ELF-1 (cell line): Measurements from ENCODE around the gene DPM2.

Source experiments
- DNase-seq: peaks from one replicate; pipeline ENCODE4 v3.0.0-alpha.2; 2016; ENCODE audit warnings: low read depth, low spot score

DPM2 gene

DNA sequence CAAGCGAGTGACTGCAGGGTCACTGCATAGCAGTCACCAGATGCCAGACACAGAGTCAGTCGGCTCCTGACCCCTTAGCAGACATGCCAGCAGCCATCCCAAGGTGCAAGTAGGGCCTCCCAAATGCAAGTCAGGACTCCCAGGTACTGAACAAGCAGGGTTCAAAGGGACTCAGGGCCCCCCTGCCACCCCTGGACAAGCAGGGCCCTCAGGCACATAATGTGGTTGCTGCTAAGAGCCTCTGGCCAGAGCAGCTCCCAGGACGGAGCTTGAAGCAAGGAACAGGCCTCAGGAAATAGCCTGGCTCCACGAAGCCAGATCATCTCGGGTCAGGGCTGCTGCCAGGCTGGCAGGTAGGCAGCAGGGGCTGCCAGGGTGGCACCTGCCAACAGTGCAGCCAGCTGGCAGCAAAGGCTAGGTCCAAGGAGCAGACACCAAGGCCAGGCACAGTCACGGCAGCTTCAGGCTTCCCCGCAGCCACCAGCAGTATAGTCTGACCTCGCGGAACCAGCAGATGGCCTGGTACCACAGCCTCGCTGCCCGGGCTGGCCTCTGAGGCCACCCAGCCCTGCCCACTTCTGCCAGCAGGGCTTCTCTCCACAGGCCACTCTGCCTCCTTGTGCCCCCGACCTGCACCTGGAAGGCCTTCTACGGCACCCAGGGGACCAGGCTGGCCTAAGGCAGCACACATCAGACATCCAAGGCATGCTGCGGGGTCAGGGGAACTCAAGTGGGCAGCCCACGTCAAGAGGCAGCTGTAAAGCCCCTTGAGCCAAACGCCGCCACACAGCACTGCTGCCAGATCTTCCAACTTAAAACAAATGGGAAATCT lies 35.7 kb upstream of the DPM2 start:
- peak; percentile 6 for DNase-seq

DNA sequence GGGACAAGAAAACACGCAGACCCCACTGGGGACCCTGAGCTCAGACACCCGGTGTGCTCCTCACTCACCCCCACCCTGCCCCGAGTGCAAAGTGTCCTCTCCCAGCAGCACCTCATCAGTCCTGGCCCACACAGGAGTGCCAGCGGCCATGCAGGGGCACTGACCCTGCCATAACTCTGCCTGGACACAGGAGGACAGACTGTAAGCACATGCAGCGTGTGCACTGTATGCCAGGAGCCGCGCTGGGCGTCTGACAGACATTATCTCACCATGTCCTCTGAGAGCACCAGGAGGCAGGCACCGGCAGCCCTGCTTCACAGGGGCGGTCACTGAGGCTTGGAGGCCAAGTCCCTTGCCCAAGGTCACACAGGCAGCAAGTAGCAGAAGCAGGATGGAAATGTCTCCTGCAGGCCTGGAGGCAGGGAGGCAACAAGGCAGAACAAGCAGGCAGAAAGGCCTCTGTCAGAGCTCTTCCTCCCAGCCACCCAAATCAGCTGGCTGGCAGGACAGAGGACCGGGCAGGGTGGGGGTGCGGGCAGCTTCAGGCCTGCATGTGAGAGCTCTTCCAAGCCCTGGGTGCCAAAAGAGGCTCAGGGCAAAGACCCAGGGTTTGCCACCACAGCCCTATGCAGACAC lies 34.7 kb upstream of the DPM2 start:
- no peak for DNase-seq

DNA sequence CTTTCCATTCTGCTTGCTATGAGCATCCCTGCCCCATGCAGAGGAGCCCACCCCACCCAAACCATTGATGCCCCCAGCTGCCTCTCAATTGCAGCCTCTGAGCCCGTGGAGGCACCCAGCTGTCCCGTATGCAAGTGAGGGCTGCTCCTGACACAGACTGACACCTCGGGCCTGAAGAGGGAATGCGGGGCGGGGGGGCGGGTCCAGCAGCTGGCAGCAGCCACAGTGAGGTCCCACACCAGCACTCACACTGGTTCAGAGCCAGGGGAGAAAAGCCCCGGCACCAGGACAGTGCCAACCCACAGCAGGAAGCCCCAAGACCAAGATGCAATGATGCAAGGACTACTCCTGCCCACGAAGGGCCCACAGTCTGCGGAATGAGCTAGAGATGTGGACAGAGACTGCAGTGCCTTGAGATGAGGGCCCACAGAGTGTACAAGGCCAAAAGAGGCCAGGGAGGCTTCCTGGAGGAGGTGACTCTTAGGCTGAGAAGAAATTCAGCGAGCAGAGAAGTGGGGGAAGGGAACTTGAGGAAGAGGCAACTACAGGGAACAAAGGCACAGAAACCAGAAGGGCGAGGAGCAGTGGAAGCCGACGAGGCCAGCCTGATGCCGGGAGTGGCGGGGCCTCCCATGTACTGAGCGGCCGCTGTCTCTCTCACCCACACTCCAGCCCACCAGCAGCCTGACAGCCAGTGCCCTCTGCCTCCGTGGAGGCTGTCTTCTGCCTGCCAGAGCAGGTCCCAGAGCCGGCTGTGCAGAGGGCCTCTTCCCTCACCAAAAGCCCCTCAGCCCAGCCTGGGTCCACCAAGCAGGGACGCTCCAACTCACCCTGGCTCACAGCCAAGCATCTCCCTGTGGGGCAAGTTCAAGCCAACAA lies 33.9 kb upstream of the DPM2 start:
- DNase-seq, result peak; percentile 58

DNA sequence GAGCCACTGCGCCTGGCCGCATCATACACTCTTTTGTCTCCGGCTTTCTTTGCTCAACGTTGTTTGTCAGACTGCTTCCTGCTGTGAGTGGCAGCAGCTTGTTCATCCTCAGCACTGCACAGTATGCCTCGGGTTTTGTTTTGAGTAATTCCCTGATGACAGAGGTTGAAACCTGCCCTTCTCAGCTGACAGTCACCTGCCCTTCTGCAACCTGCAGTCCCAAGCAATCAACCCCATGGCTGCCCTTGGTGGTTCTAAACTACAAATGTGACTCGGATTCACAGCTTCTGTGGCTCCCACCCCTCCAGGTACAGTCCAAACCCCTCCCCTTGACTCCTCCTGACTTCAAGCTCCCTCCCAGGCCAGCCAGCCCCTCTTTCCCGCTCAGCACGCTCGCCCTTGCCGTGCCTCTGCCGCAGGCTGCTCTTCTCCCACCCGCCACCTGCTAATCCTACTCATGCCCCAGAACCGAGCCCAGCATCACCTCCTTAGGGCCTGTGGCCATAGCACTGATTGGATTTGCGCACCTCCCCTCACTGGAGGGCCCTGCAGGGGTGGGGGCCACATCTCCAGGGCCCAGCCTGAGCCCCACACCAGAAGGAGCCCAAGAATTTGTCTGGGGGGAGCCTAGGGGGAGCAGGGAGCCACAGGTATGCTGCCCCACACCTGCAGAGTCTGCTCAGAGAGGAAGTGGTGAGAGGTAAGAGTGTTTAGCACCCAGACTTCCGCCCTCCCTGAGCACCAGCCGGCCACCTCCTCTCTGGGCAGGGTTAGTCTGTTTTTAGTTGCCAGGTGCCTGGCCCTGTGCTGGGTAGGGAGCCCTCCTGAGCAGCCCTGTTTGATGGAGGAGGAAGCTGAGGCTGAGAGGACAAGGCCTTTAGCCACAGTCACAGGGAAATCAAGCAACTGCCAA lies 33.0 kb upstream of the DPM2 start:
- no peak for DNase-seq

DNA sequence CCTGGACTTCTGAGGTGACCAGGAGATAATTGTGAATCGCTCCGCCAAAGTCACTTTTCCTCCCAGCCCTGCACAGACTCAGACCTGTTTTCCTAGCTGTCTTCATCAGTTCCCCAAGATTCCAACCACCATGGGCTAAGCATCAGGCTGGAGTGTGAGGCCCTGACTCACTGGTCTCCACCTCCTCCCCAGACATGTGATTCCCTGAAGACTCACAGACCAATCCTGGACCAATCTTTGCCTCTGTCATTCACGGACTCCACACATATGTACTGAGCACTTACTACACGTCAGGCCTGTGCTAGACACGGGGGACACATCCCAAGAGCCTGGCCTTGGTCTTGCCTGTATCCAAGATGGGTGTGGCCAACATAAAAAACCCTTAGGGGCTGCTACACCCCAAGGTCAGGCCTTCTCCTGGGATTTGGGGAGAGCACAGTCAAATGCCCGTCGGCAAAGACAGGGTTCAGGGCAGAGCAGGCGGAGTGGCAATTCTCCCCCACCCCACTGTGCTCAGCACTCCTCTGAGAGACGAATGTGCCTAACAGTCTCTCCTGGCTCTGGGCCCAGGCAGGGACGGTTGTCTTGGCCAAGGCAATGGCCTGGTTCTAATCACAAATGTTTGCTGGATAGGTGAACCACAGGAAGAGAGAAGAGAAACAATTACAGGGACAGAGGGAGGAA lies 31.2 kb upstream of the DPM2 start:
- no peak for DNase-seq

DNA sequence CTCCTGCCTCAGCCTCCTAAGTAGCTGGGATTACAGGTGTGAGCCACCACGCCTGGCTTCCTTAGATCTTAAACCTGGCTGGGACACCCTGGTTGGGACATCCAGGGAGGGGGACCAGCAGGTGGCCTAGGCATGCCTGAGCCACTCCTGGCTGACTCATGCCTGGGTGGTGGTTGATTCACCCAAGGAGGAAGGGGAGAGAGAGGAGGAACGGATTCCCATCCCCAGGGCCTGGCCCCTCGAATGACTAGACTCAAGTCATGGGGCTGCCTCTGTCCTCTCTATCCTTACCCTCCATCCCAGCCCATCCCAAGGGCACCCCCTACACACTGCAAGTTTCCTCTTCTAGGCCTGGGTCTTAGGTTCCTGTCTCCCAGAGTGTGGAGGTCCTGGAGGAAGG lies 30.4 kb upstream of the DPM2 start:
- no peak for DNase-seq

DNA sequence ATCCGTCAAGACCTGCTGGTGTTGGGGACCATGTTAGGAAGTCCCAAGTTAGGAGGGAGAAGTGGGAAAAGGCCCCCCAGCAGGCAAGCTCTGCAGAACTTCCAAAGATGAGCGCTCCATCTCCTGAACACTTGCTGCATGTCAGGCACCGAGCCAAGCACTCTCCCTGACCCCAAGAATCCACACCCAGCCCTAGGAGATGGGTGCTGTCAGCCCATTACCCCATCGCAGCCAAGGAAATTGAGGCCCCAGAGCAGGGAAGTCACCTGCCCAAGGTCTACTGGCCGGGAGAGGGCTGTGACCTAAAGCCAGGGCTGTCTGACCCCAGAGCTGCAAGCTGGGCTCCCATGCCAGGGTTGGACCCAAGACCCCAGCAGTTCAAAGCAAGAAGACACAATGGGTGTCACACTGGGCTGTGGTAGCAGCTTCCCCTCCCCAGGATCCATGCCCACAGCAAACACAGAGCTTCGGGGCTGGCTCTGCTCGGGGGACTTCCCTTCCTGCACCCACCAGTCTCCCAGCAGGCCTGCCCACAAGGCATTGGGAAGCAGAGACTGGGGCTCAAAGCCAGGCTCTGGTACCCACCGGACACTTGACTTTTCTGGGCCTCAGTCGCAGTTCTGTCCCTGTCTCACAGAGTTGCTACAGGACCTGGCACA lies 29.6 kb upstream of the DPM2 start:
- DNase-seq, result no peak

DNA sequence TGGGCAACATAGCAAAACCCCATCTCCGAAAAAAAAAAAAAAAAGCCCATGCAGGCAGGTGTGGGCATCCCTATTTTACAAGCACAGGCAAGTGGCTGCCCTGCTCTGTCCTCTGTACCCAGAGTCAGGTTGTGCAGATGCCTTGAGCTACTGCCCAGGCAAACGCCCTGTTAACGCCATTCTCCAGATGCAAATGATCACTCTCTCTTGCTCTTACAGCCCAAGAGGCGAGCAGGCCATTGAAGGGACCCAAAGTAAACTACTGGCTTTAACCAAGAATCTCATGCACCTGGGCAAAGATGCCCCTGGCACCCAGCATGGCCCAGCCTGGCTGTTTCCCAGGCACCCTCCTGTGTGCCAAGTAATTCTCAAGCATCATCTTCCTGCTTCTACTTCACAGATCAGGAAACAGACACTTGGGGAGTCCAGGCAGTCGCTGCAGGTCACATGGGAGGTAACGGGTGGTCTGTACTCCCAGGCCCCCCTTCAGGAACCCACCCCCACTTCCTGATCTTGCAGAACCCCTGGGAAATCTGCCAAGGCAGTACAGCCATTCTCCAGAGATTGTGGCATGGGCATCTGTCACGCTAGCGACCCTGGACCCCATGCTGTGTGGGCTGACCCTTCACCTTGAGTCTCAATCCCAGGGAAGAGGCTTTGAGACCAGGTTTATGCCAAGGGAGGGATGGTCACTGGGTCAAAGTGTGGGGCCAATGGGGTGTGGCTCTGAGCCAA lies 28.9 kb upstream of the DPM2 start:
- DNase-seq, result no peak

DNA sequence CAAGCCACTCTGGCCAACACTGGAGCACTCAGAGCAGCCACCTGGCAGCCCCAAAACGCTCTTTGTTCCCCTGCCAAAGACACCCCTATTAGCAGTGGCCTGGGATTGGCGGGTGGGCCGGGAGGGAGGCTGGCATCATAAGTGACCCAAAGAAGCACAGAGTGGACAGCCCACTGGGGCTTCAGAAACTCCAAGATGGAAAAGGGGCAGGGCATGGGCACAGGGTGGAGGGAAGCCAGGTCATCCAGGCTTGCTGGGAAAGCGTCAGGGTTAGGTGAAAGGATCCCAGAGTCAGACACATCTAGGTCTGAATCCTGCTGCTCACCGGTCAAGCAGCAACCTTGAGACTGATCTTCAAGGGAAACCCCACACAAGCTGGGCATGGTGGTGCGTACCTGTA lies 28.3 kb upstream of the DPM2 start:
- DNase-seq, result no peak

DNA sequence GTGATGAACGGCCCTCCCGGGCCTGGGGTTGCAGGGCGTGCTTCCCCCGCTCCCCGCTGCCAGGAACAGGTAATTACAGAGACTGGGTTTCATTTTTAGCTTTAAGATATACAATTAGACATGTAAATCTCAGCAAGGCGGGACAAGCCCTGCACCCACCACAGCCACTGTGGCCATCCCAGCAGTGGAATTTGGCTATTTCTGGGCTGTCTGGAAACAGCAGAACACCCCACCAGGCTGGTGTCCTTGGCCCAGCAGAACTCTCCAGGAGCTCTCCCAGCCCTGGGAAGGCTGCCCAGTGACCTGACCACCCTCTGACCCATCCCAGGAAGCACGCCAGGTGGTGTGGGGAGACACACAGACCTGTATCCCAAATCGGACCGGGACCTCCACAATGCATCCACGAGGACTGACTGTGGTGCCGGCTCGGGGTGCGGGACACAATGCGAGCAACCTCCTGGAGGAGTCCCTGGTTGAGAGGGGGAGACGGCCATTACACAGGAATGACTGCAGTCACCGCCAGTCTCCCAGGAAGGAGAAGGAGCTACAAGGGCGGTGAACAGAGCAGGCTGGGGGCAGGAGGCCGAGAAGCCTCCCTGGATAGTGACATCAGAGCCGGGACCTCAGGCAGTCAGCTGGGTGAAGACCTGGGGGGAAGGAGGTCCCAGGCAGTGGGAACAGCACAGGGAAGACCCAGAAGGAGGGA lies 25.9 kb upstream of the DPM2 start:
- no peak for DNase-seq

DNA sequence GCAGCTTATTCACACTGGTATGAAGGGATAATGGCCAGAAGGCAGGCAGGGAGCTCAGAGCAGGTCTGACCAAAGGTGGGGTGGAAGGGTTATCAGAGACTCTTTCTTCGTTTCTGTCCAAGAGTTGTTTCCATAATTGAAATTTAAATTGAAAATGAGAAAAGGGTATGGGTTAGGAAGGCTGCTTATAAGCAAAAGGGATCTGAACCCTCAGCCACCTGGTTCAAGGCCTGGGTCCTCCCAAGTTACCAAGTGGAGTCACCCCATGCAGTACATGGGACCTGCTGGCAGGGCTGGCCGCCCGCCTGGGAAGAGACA lies 25.3 kb upstream of the DPM2 start:
- DNase-seq, result no peak

DNA sequence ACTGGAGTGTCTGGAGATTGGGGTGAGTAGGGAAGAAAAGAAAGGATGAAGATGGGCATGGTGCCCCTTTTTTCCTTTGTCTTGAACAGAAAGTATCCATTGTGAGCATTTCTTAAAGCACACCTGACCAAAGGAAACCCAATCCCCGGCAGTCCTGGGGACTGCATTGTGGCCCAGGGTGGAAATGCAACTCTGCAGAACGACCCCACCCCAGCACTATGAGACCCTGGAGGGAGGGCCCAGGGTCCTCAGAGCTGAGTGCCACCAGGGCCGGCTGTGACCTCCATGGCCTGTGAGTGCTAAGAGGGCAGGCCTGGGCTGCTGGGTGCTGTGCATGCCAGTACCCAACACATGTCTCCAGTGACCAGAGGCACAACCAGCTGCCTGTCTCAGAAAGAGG lies 24.6 kb upstream of the DPM2 start:
- no peak for DNase-seq

DNA sequence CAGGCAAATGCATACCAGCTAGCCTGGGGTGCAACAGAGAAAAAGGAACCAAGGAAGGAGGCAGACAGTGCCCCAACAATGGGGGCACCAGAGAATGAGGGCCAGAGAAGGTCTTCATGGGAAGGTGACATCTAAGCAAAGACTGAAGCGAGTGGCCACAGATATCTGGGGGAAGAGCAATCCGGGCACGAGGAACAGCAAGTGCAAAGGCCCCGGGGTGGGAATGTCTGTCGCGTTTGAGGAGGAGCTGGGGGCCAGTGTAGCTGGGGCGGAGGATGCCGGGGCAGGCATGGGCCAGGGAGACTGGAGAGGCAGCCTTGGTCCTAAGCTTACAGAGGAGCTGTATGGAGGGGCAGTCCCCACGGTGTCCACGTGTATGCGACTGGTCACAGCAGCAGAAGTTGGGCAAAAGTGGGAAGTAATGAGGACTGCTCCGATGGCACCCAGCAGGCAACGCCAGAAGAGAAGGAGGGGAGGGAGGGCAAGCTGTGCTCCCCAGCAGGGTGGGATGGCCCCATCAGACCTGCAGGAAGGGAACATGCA lies 24.0 kb upstream of the DPM2 start:
- no peak for DNase-seq

DNA sequence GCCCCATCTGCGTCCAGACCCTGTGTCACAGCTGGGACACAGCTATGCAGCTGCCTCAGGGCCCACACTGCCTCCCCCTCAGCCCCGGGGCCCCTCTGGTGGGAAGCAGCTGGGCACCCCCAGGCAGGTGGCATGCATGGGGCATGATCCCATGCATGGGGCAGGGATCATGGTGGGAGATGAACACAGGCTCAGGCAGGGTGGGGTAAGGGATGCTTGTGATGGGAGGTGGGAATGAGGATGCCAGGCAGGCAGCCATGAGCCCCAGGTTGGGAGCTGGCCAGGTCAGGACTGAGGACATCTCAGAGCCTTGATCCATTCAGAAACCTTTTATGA lies 23.5 kb upstream of the DPM2 start:
- no peak for DNase-seq

DNA sequence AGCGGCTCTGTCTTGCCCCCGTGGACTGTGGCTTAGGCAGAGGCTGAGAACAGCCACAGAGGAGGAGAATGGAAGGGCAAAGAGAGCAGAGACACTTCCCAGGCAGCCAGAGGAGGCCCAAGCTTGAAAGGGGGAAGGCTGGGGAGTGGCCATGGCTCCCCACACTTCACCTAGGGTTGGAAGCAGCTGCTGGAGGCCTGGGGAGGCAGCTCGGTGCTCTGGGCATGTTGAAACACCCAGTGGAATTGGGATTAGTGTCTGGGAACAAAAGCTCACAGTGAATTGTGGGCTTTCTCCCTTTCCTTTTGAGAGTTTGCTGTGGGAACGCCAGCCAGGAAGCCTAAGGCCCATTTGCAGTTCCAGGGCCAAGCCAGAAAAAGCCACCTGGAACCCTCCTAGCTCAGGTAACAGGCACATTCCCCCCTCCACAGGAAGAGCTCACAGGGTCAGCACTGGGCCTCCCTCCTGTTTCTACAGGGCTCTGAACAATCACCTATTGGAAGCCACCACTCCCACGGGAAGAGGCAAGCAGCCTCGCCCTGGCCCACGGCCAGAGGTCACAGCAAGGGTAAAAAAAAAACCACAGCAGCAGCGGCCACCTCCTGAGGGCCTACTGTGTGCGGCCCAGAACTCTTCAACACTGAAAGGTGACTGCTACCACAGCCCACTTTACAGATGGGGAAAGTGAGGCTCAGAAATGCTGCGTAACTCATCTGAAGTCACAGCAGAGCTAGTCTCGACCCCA lies 22.9 kb upstream of the DPM2 start:
- no peak for DNase-seq

DNA sequence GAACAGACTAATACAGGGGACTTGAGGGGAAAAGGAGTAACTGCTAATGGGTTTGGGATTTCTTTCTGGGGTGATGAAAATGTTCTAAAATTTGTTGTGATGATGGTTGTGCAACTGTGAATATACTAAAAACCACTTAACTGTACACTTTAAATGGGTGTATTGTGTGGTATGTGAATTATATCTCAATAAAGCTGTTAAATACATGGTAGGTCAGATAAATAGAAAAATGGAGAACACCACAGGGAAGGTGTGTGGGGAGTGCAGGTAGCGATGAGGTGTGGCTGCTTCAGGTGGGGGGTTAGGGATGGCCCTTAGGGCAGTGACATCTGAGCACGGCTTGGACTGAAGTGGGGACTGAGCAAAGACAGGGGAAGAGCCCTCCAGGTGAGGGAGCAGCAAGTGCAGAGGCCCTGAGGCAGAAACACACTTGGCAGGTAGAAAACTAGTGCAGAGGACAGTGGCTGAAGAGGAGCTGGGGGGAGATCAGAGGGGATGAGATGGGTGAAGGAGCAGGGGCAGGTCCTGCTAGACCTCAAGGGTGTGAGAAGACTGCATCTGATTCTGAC lies 22.3 kb upstream of the DPM2 start:
- DNase-seq, result no peak

DNA sequence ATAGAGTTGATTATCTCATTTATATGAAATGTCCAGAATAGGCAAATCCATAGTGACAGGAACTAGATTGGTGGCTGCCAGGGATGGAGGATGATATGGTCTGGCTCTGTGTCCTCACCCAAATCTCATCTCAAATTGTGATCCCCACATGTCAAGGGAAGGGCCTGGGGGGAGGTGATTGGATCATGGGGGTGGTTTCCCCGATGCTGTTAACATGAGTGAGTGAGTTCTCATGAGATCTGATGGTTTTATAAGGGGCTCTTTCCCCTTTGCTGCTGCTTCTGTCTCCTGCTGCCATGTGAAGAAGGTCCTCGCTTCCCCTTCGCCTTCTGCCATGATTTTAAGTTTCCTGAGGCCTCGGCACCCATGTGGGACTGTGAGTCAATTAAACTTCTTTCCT lies 21.7 kb upstream of the DPM2 start:
- DNase-seq, result no peak

DNA sequence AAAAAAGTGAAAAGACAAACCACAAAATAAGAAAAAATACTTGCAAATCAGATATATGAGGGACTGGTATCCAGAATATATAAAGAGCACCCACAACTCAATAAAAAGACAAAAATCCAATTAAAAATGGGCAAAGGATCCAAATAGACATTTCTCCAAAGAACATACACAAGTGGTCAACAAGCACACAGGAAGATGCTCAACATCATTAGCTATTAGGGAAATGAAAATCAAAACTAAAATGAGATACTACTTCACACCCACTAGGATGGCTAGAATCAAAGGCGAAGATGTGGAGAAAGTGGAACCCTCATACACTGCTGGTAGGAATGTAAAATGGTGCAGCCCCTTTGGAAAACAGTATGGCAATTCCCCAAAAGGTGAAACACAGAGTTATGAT lies 21.1 kb upstream of the DPM2 start:
- no peak for DNase-seq
